Bronchial epithelial cell (primary cell): ENCODE results near the gene WDPCP. TPM values are rescaled to one million over a fixed set of nuclear protein-coding genes. Genes with fewer than 3 reads are reported as not detected.

Experiments used
- DNase-seq: peaks from one replicate; pipeline ENCODE4 v3.0.0-alpha.2; 2010; ENCODE audit warnings: low read depth
- FAIRE-seq: peaks from 2 replicates; lab custom pipeline; 2011; peaks lifted over from hg19 to GRCh38; lab: Jason Lieb, UNC
- H3K27me3 ChIP-seq: 2 replicates; pipeline ENCODE4 v1.5.1; 2011; ENCODE audit warnings: low read length; ENCODE audit not compliant: control insufficient read depth, insufficient read depth
- H3K36me3 ChIP-seq: 2 replicates; pipeline ENCODE4 v1.5.1; 2011; ENCODE audit warnings: low read length; ENCODE audit not compliant: control insufficient read depth, insufficient read depth
- H3K4me3 ChIP-seq: 2 replicates; pipeline ENCODE4 v1.5.1; 2011; ENCODE audit warnings: mild to moderate bottlenecking, low read depth, low read length, control low read depth
- CTCF ChIP-seq: IDR thresholded peaks from 2 replicates; pipeline ENCODE4 v1.5.1; 2011; ENCODE audit warnings: mild to moderate bottlenecking, moderate library complexity, low read length, control low read depth, inconsistent platforms; ENCODE audit not compliant: insufficient read depth, severe bottlenecking
- total RNA-seq: library from RNA; depleted of rRNA; stranded (reverse); fragments of >200 nt; gene quantifications from 2 replicates; pipeline ENCODE4 v1.2.1, GENCODE V29; 2014

Gene WDPCP
- total RNA-seq, 1 donor from 2014 or later: 3.2 TPM

- no peak for FAIRE-seq
- DNase-seq: no peak
- H3K27me3 ChIP-seq: no peaks in the 10 kb centered on the region
- no peak overlapping the region for H3K4me3 ChIP-seq
- no peak for TF ChIP-seq CTCF
- H3K36me3 ChIP-seq: no peaks in the 10 kb centered on the region
These were observed 240.9 kb downstream of the WDPCP start for GRCh38 chr2:63347361-63347760.

- H3K36me3 ChIP-seq: no peaks in the 10 kb centered on the region
- no peak for TF ChIP-seq CTCF
- no peak overlapping the region for H3K4me3 ChIP-seq
- DNase-seq (no peak), FAIRE-seq (no peak)
- no peaks in the 10 kb centered on the region for H3K27me3 ChIP-seq
These were observed 241.9 kb downstream of the WDPCP start for GRCh38 chr2:63346411-63346810.

GRCh38 chr2:63345285-63345633, 243.0 kb downstream of the WDPCP start:
- TF ChIP-seq CTCF: no peak
- FAIRE-seq: peak; percentile 50
- no peaks in the 10 kb centered on the region for H3K36me3 ChIP-seq
- no peak overlapping the region for H3K4me3 ChIP-seq
- no peak for DNase-seq
- H3K27me3 ChIP-seq: no peaks in the 10 kb centered on the region

GRCh38 chr2:63344575-63345284, 243.5 kb downstream of the WDPCP start:
- Histone ChIP-seq H3K36me3 (no peaks in the 10 kb centered on the region), H3K27me3 (no peaks in the 10 kb centered on the region), H3K4me3 (no peak overlapping the region)
- FAIRE-seq (no peak), DNase-seq (peak; percentile 56)
- no peak for TF ChIP-seq CTCF

GRCh38 chr2:63343397-63344109, 244.7 kb downstream of the WDPCP start:
- TF ChIP-seq CTCF: no peak
- Histone ChIP-seq H3K36me3 (no peaks in the 10 kb centered on the region), H3K27me3 (no peaks in the 10 kb centered on the region), H3K4me3 (no peak overlapping the region)
- DNase-seq (no peak), FAIRE-seq (no peak)
